Cardiac fibroblast (primary cell): Measurements from ENCODE around the gene CD99L2.

Experiments
- DNase-seq, 2 donors: peaks; one replicate each; pipeline versions ENCODE4 v3.0.0 to v3.0.0-alpha.2; 2010; ENCODE audit warnings: low read depth in 2 of 2
- H3K4me3 ChIP-seq, 2 donors: replicated peaks in 1 of 2; 1 replicate in 1 of 2; 2 replicates in 1 of 2; pipeline ENCODE4 v1.5.1; 2011; ENCODE audit warnings: low read depth in 2 of 2, low read length in 2 of 2, mild to moderate bottlenecking in 2 of 2, moderate library complexity in 1 of 2
- TF ChIP-seq, protein P1 (sequence below): IDR thresholded peaks from one replicate; pipeline ENCODE4 v1.5.1; 2011; ENCODE audit warnings: low read depth, mild to moderate bottlenecking, low read length, inconsistent platforms

Gene CD99L2

DNA sequence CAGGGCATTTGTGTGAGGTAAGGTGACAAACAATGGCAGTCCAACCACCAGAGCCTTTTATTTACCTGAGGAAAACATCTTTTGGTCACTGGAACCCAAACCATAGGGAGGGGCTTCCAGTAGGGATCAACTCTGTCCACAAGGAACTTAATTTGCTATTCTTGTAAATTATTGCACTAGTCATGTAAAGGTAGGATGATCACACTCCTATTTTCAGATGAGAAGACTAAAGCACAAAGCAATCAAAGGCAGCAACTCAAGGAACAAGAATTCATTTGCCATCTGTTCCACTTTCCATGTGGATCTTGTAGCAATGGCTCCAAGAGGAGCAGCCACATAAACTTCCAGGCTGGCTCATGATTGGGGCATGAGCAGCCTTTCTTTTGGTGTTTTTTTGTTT is 35.3 kb downstream of the CD99L2 start:
- H3K4me3 ChIP-seq, result no peak overlapping the region
- TF ChIP-seq, protein P1, sequence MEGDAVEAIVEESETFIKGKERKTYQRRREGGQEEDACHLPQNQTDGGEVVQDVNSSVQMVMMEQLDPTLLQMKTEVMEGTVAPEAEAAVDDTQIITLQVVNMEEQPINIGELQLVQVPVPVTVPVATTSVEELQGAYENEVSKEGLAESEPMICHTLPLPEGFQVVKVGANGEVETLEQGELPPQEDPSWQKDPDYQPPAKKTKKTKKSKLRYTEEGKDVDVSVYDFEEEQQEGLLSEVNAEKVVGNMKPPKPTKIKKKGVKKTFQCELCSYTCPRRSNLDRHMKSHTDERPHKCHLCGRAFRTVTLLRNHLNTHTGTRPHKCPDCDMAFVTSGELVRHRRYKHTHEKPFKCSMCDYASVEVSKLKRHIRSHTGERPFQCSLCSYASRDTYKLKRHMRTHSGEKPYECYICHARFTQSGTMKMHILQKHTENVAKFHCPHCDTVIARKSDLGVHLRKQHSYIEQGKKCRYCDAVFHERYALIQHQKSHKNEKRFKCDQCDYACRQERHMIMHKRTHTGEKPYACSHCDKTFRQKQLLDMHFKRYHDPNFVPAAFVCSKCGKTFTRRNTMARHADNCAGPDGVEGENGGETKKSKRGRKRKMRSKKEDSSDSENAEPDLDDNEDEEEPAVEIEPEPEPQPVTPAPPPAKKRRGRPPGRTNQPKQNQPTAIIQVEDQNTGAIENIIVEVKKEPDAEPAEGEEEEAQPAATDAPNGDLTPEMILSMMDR, result no peak
- no peak for DNase-seq

DNA sequence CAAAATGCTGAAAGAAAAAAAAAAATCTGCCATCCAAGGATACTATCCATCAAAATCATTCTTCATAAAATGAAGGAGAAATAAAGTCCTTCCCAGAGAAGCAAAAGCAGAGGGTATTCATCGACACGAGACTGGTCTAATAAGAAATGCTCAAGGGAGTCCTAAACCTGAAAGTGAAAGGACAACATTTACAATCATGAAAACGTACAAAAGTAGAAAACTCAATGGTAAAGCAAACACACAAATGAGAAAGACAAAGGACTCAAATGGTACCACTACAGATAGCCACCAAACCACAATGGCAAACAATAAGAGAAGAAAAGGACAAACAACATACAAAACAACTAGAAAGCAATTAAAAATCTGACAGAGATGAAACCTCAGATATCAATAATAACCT is 41.0 kb downstream of the CD99L2 start:
- H3K4me3 ChIP-seq, result no peak overlapping the region
- no peak for DNase-seq
- TF ChIP-seq, protein P1, result no peak

DNA sequence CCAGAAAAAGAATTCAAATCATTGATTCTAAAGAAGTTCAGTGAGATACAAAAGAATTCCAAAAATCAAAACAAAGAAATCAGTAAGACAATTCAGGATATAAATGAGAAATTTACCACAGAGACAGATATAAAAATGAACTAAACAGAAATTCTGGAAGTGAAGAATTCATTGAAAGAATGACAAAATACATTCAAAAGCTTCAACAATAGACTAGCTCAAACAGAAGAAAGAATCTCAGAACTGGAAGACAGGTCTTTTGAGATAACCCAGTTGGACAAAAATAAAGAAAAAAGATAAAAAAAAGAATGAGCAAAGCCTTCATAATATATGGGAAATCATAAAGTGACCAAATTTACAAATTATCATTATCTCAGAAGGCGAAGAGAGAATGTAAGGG is 41.7 kb downstream of the CD99L2 start:
- H3K4me3 ChIP-seq, result no peak overlapping the region
- TF ChIP-seq, protein P1, result no peak
- no peak for DNase-seq

DNA sequence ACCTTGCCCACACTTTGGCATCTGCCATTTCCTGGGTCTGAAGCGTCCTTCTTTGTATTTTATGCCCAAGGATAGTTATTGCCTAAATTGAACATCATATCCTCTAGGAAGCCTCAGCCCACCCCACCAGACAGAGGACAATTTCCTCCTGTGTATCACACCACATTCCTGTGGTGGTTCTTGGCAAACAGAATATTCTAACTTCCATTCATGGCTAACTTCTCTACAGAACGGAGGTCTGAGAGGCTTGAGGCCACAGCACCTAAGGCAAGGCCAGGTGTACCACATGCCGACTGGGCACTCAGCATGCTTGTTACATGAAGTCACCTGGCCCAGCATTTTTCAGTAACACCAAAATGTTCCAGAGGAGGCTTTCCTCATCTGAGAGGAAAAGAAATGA is 42.4 kb downstream of the CD99L2 start:
- no peak overlapping the region for H3K4me3 ChIP-seq
- TF ChIP-seq, protein P1, result no peak
- DNase-seq, result peak; percentile 12 to 52

DNA sequence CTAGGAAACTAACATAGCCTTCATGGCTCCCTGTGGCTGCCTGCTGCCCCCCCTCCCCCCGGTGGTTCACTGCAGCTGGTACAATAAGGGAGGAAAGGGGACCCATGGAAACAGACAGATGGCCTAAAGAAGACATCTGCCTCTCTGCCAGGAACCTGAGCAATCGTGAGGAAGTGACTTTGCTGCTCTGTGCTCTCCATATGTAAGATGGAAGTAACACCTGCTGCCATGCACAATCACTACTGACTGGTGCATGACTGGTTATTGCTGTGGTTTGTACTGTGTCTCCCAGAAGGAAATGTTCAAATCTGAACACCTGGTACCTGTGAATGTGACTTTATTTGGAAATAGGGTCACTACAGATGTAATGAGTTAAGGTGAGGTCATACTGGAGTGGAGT is 43.6 kb downstream of the CD99L2 start:
- DNase-seq, result no peak
- H3K4me3 ChIP-seq, result no peak overlapping the region
- TF ChIP-seq, protein P1, result no peak

DNA sequence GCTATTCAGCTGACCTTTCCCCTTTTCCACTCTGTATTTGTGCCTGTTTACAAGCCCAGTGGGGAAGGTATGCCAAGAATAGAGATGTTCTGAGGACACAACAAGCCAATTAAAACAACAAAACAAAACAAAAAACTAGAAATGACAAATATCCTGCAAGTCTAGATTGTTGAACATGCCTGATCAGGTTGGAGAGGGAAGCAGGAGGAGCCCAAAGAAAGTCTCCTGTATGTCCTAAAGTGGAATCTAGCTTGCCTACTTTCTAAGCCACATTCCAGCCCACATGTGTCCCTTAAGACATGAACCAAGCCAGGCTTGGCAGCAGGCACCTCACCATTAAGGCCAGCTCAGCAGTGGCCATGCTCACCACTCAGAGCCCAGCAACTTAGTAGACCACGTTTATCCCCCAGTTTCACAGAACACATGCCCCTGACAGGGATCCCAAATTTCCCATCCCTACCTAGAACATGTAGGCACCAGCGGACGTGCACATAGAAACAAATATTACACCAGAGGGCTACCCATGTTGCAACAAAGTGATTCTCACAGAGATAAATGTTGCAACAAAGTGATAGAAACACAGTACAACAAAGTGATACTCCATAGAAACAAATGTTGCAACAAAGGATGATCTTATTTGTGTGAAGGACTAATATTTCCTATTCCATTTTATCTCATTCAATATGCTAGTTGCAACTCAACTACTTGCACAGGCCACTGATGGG is 48.3 kb downstream of the CD99L2 start:
- no peak for DNase-seq
- H3K4me3 ChIP-seq, result no peak overlapping the region
- TF ChIP-seq, protein P1, result no peak

DNA sequence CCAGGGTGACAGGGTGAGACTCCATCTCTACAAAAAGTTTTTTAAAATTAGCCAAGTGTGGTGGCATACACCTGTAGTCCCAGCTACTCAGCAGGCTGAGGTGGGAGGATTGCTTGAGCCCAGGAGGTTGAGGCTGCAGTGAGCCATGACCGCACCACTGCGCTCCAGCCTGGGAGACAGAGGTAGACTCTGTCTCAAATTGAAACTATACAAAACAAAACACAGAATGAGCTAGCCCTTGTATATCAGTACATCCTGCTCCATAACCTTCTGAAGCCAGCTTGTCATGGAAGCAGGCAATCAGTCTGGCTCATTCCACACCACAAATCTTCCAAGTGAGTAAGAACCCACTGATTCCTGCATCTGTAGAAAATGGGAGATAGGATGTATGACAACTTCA is 49.0 kb downstream of the CD99L2 start:
- H3K4me3 ChIP-seq, result no peak overlapping the region
- TF ChIP-seq, protein P1, result no peak
- DNase-seq, result no peak
